ENCODE measurements around the gene TUBB1.

- no peak for TF ChIP-seq CTCF (tag by site-specific recombination; IDR thresholded peaks at IDR 0.05)
- TF ChIP-seq ZNF426 (tag by site-specific recombination; IDR thresholded peaks at IDR 0.05) = no peak
- TF ChIP-seq TRIM28 (IDR thresholded peaks at IDR 0.05; ENCODE audit: borderline replicate concordance, low read length) = no peak
- TF ChIP-seq, protein P1, sequence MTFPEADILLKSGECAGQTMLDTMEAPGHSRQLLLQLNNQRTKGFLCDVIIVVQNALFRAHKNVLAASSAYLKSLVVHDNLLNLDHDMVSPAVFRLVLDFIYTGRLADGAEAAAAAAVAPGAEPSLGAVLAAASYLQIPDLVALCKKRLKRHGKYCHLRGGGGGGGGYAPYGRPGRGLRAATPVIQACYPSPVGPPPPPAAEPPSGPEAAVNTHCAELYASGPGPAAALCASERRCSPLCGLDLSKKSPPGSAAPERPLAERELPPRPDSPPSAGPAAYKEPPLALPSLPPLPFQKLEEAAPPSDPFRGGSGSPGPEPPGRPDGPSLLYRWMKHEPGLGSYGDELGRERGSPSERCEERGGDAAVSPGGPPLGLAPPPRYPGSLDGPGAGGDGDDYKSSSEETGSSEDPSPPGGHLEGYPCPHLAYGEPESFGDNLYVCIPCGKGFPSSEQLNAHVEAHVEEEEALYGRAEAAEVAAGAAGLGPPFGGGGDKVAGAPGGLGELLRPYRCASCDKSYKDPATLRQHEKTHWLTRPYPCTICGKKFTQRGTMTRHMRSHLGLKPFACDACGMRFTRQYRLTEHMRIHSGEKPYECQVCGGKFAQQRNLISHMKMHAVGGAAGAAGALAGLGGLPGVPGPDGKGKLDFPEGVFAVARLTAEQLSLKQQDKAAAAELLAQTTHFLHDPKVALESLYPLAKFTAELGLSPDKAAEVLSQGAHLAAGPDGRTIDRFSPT (tag by site-specific recombination; IDR thresholded peaks at IDR 0.05) = no peak
- TF ChIP-seq SP2 (tag by site-specific recombination; IDR thresholded peaks at IDR 0.05) = no peak
- no peak for TF ChIP-seq ZBTB1 (tag by site-specific recombination; IDR thresholded peaks at IDR 0.05)
- TF ChIP-seq ZNF174 (tag by site-specific recombination; IDR thresholded peaks at IDR 0.05) = no peak
- no peak for TF ChIP-seq ZNF140 (tag by site-specific recombination; IDR thresholded peaks at IDR 0.05)
Observed at GRCh38 chr20:59020938-59021551, 1.8 kb downstream of the TUBB1 start.
